Upper lobe of left lung (tissue), 6 donors: ENCODE data around the gene IRF2BP1. TPM values are rescaled to one million over a fixed set of nuclear protein-coding genes. Genes with fewer than 3 reads are reported as not detected.
A peak's percentile ranks its signal among the peaks of the same experiment; 100 is the strongest.

Experiments
- ATAC-seq, 2 donors: fragments of 200-7000 bp; cut with Tn5 transposase; one replicate each; pipeline ENCODE4 v1.9.1; 2022; ENCODE audit warnings: mild to moderate bottlenecking in 2 of 2, moderate library complexity in 2 of 2; ENCODE audit not compliant: low FRiP score in 2 of 2
- DNase-seq, 2 donors: peaks; one replicate each; pipeline ENCODE4 v3.0.0-alpha.2; 2019 to 2020
- H3K27ac ChIP-seq, 4 donors: fragments of 200-600 bp; sonication (generic); one replicate each; pipeline ENCODE4 v1.5.1; 2016 to 2019
- H3K27me3 ChIP-seq, 4 donors: fragments of 200-600 bp; sonication (generic); one replicate each; pipeline ENCODE4 v1.5.1; 2017 to 2019
- H3K36me3 ChIP-seq, 4 donors: fragments of 200-600 bp; sonication (generic); one replicate each; pipeline ENCODE4 v1.5.1; 2016 to 2019
- H3K4me1 ChIP-seq, 4 donors: fragments of 200-600 bp; sonication (generic); one replicate each; pipeline ENCODE4 v1.5.1; 2018 to 2019
- H3K4me3 ChIP-seq, 4 donors: fragments of 200-600 bp; sonication (generic); one replicate each; pipeline ENCODE4 v1.5.1; 2017 to 2019; ENCODE audit warnings: mild to moderate bottlenecking in 2 of 4, moderate library complexity in 1 of 4
- H3K9me3 ChIP-seq, 4 donors: fragments of 200-600 bp; sonication (generic); one replicate each; pipeline ENCODE4 v1.5.1; 2018 to 2019
- EP300 ChIP-seq, 4 donors: sonication (generic); formaldehyde crosslinking; IDR thresholded peaks; one replicate each; pipeline ENCODE4 v1.5.1; 2017; ENCODE audit warnings: antibody characterized with exemption in 4 of 4, control low read depth in 2 of 4
- POLR2A ChIP-seq, 4 donors: fragments of 450-650 bp; IDR thresholded peaks; one replicate each; pipeline ENCODE4 v1.5.1; 2016 to 2017; ENCODE audit warnings: antibody characterized with exemption in 4 of 4, mild to moderate bottlenecking in 2 of 4
- POLR2AphosphoS5 ChIP-seq, 2 donors: sonication (generic); formaldehyde crosslinking; IDR thresholded peaks; one replicate each; pipeline ENCODE4 v1.5.1; 2017; ENCODE audit warnings: antibody characterized with exemption in 2 of 2
- WGBS, 2 donors: methylation state at CpG; one replicate each; pipeline ENCODE4 v1.1.5; 2017 to 2018; 5-methylcytosine and 5-hydroxymethylcytosine counted together
- total RNA-seq, 6 donors: library from RNA; depleted of rRNA in 4 of 6; stranded (reverse); fragments of >200 nt in 4 of 6; gene quantifications; one replicate each; pipeline versions ENCODE4 v1.1.0 to v1.2.1, GENCODE V29; 2016 to 2021
- TF ChIP-seq, protein P1 (sequence below), 6 experiments: fragments of 450-650 bp in 4 of 6; fragments of 200-600 bp in 2 of 6; sonication (generic) in 2 of 6; IDR thresholded peaks; one replicate each; pipeline ENCODE4 v1.5.1; 2016 to 2019; ENCODE audit warnings: antibody characterized with exemption in 6 of 6
- donor health status: DM: no; HTN: no; CAD: no; lungs with moderate emphysema.
- donor health status: DM: no; HTN: yes; CAD: no; lungs with severe emphysema.

Gene IRF2BP1
- total RNA-seq, 6 donors from 2014 or later = 23.2 to 36.5 (median 30.5) TPM

DNA sequence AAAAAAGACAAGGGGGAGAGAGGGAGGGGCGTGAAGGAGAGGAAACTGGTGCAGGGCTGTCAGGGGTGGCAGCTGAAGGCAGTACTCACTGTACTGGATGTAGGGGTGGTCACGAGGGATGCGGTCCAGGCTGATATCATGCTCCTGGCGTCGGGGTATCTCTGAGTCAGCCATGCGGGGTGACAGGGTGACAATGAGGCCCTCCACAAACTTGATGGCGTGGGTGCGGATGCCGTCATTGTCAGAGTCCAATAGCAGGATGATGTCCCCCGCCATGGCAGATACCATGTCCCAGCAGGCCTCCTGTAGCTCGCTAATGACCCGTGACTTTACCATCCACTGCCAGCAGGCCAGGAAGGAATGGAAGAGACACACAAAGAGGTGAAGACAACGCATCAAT lies 38.3 kb downstream of the IRF2BP1 start:
- H3K4me3 ChIP-seq = no peak overlapping the region
- H3K27ac ChIP-seq = no peak overlapping the region
- H3K4me1 ChIP-seq = peaks cover 0 to 11% (median 0%) of the 10 kb centered on the region in 4 donors
- no peaks in the 10 kb centered on the region for H3K27me3 ChIP-seq
- H3K9me3 ChIP-seq = no peaks in the 10 kb centered on the region
- peaks cover 36 to 100% (median 89%) of the 10 kb centered on the region in 4 donors for H3K36me3 ChIP-seq
- TF ChIP-seq POLR2AphosphoS5 (IDR thresholded peaks at IDR 0.05) = no peak
- TF ChIP-seq, protein P1, sequence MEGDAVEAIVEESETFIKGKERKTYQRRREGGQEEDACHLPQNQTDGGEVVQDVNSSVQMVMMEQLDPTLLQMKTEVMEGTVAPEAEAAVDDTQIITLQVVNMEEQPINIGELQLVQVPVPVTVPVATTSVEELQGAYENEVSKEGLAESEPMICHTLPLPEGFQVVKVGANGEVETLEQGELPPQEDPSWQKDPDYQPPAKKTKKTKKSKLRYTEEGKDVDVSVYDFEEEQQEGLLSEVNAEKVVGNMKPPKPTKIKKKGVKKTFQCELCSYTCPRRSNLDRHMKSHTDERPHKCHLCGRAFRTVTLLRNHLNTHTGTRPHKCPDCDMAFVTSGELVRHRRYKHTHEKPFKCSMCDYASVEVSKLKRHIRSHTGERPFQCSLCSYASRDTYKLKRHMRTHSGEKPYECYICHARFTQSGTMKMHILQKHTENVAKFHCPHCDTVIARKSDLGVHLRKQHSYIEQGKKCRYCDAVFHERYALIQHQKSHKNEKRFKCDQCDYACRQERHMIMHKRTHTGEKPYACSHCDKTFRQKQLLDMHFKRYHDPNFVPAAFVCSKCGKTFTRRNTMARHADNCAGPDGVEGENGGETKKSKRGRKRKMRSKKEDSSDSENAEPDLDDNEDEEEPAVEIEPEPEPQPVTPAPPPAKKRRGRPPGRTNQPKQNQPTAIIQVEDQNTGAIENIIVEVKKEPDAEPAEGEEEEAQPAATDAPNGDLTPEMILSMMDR (IDR thresholded peaks at IDR 0.05) = no peak
- TF ChIP-seq POLR2A (IDR thresholded peaks at IDR 0.05) = no peak
- TF ChIP-seq EP300 (IDR thresholded peaks at IDR 0.05) = no peak
- 90 to 92% methylated on average over 13 of the region's 13 CpGs for WGBS, 2 donors
- DNase-seq (no peak), ATAC-seq (no peak)

DNA sequence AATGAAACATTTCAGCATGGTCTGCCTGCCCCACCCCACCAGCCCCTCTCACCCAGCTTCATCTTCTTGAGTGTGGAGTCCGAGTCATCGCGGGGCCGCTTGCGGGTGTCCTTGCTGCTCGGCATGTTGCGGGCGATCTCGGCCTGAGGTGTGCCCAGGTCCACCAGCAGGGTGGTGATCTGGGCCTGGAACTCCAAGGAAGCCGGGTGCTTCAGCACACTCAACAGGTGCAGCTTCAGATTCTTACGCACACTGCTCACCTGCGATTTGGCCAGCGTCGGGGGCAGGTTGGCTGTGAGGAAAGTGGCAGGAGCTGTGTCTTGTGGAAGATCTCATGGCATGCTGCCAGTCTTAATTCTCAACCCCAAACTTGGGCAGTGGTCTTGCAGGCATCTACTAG lies 43.7 kb downstream of the IRF2BP1 start:
- H3K36me3 ChIP-seq = peaks cover 46 to 100% (median 90%) of the 10 kb centered on the region in 4 donors
- TF ChIP-seq, protein P1 (IDR thresholded peaks at IDR 0.05) = no peak
- TF ChIP-seq POLR2A (IDR thresholded peaks at IDR 0.05) (no peak), POLR2AphosphoS5 (IDR thresholded peaks at IDR 0.05) (no peak), EP300 (IDR thresholded peaks at IDR 0.05) (no peak)
- no peaks in the 10 kb centered on the region for H3K9me3 ChIP-seq
- ATAC-seq (no peak), DNase-seq (peak in 1 of 2 donors; percentile 71)
- WGBS, 2 donors = 91 to 99% methylated on average over 14 of the region's 14 CpGs
- H3K4me3 ChIP-seq = no peak overlapping the region
- H3K27me3 ChIP-seq = no peaks in the 10 kb centered on the region
- H3K4me1 ChIP-seq = no peaks in the 10 kb centered on the region
- H3K27ac ChIP-seq = no peak overlapping the region

DNA sequence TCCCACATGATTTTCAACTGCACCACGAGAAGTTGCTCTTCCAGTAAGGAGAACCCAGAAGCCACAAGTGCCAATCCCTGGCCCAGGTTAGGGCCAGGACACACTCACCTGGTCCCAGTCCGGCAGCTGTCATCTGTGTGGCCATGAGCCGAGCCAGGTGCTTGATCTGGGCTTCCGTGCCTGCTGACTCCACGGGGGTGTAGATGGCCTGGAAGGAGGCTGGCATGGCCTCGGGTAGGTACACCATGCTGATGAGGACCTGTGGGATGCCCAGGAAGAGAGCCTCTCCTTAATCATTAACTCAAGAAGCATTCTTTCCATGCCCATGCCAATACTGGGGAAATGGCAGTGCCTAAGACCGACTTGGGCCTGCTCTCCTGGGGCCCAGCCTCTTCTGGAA lies 51.0 kb downstream of the IRF2BP1 start:
- TF ChIP-seq EP300 (IDR thresholded peaks at IDR 0.05) = no peak
- TF ChIP-seq, protein P1 (IDR thresholded peaks at IDR 0.05) = no peak
- no peak for TF ChIP-seq POLR2A (IDR thresholded peaks at IDR 0.05)
- TF ChIP-seq POLR2AphosphoS5 (IDR thresholded peaks at IDR 0.05) = no peak
- Histone ChIP-seq H3K36me3 (peaks cover 45 to 100% (median 89%) of the 10 kb centered on the region in 4 donors), H3K4me1 (peaks cover 0 to 12% (median 0%) of the 10 kb centered on the region in 4 donors), H3K4me3 (no peak overlapping the region), H3K9me3 (no peaks in the 10 kb centered on the region), H3K27ac (peak overlapping the region in 1 of 4 donors; percentile 23), H3K27me3 (no peaks in the 10 kb centered on the region)
- WGBS, 2 donors = 63 to 79% methylated on average over 6 to 7 of the region's 7 CpGs
- DNase-seq (peak in 1 of 2 donors; percentile 51), ATAC-seq (peak; percentile 40 to 86)

Other genes starting within 250 kb of the IRF2BP1 start
- 10 to 100 TPM; 34.1 to 70.2 (median 48.2) TPM for gene EML2, start 246.7 kb downstream of the IRF2BP1 start, total RNA-seq
- gene GIPR, start 217.9 kb downstream of the IRF2BP1 start, total RNA-seq = 10 to 100 TPM in 1 of 6 donors, 1 to 10 TPM in 5; 2.9 to 17.8 (median 6.0) TPM
- 100 to 1,000 TPM in 5 of 6 donors, 10 to 100 TPM in 1; 58.7 to 261 (median 161) TPM for gene SNRPD2, start 194.2 kb downstream of the IRF2BP1 start, total RNA-seq
- gene QPCTL, start 193.5 kb downstream of the IRF2BP1 start, total RNA-seq = 10 to 100 TPM in 3 of 6 donors, 1 to 10 TPM in 3; 7.1 to 18.3 (median 10.1) TPM
- 10 to 100 TPM; 12.0 to 21.1 (median 20.6) TPM for gene FBXO46, start 155.2 kb downstream of the IRF2BP1 start, total RNA-seq
- gene MEIOSIN, start 152.7 kb downstream of the IRF2BP1 start, total RNA-seq = not detected
- 10 to 100 TPM in 4 of 6 donors, 1 to 10 TPM in 2; 6.2 to 36.7 (median 17.8) TPM for gene SIX5, start 116.9 kb downstream of the IRF2BP1 start, total RNA-seq
- 100 to 1,000 TPM in 1 of 6 donors, 10 to 100 TPM in 5; 24.2 to 192 (median 43.8) TPM for gene DMPK, start 103.7 kb downstream of the IRF2BP1 start, total RNA-seq
- gene DMWD, start 93.3 kb downstream of the IRF2BP1 start, total RNA-seq = 100 to 1,000 TPM in 1 of 6 donors, 10 to 100 TPM in 5; 29.4 to 109 (median 57.4) TPM
- 1 to 10 TPM in 1 of 6 donors, under 1 TPM in 3, not detected in 2; 0.15 to 5.2 (median 0.32) TPM for gene RSPH6A, start 70.8 kb downstream of the IRF2BP1 start, total RNA-seq
- gene SYMPK, start 23.0 kb downstream of the IRF2BP1 start, total RNA-seq = 100 to 1,000 TPM in 2 of 6 donors, 10 to 100 TPM in 4; 35.0 to 345 (median 76.0) TPM
- 1 to 10 TPM in 1 of 6 donors, under 1 TPM in 2, not detected in 3; 0.46 to 1.2 (median 0.46) TPM for gene FOXA3, start 21.8 kb downstream of the IRF2BP1 start, total RNA-seq
- 10 to 100 TPM in 2 of 6 donors, 1 to 10 TPM in 4; 2.3 to 13.6 (median 9.2) TPM for gene MYPOP, start 16.5 kb upstream of the IRF2BP1 start, total RNA-seq
- gene NANOS2, start 28.6 kb upstream of the IRF2BP1 start, total RNA-seq = not detected
- 10 to 100 TPM in 4 of 6 donors, 1 to 10 TPM in 2; 4.7 to 19.0 (median 13.9) TPM for gene NOVA2, start 87.7 kb upstream of the IRF2BP1 start, total RNA-seq
- gene CCDC61, start 109.3 kb upstream of the IRF2BP1 start, total RNA-seq = 10 to 100 TPM in 5 of 6 donors, 1 to 10 TPM in 1; 5.9 to 28.3 (median 20.3) TPM
- 1 to 10 TPM in 4 of 6 donors, not detected in 2; 2.1 to 4.3 (median 3.3) TPM for gene PGLYRP1, start 136.9 kb upstream of the IRF2BP1 start, total RNA-seq
- not detected for gene IGFL4, start 154.9 kb upstream of the IRF2BP1 start, total RNA-seq
- gene IGFL3, start 238.5 kb upstream of the IRF2BP1 start, total RNA-seq = not detected